Prostate gland (tissue), 2 donors: ENCODE data around the gene FBXL13.

ENCODE experiments used
- POLR2AphosphoS5 ChIP-seq: sonication (generic); formaldehyde crosslinking; IDR thresholded peaks from one replicate; pipeline ENCODE4 v1.6.1; 2017; ENCODE audit warnings: antibody characterized with exemption
- TF ChIP-seq, protein P1 (sequence below), 4 experiments: fragments of 200-600 bp in 2 of 4; fragments of 450-650 bp in 2 of 4; sonication (generic) in 2 of 4; IDR thresholded peaks; 1 replicate in 3 of 4; 2 replicates in 1 of 4; pipeline ENCODE4 v1.5.1; 2016 to 2019; ENCODE audit warnings: antibody characterized with exemption in 4 of 4, mild to moderate bottlenecking in 2 of 4, moderate library complexity in 2 of 4

DNA sequence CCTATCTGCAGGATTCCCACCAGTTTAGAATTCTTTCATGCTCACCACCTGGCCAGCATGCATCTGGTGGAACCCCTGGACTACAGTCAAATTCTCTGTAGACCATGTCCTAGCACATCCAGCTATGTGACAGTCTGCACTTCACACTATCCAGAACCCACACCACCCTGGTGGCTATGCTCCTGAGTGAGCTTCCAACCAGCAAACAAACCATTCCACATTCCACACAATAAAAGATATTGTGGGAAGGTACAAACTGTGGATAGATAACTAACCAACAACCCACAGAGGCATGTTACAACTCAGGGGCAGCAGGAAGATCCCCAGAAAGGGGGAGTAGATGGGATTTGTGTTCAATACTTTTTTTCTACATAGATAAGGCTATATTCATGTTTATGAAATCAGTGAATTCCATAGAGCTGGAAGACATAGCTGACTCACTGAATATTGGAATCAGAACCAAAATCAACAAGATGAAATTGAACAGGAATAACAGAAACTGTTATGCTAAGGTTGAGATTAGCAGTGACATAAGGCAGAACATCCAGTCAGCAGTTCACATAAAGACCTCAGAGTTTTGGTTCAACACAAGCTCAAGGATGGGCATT, 89.3 kb downstream of the FBXL13 start:
- TF ChIP-seq, protein P1, sequence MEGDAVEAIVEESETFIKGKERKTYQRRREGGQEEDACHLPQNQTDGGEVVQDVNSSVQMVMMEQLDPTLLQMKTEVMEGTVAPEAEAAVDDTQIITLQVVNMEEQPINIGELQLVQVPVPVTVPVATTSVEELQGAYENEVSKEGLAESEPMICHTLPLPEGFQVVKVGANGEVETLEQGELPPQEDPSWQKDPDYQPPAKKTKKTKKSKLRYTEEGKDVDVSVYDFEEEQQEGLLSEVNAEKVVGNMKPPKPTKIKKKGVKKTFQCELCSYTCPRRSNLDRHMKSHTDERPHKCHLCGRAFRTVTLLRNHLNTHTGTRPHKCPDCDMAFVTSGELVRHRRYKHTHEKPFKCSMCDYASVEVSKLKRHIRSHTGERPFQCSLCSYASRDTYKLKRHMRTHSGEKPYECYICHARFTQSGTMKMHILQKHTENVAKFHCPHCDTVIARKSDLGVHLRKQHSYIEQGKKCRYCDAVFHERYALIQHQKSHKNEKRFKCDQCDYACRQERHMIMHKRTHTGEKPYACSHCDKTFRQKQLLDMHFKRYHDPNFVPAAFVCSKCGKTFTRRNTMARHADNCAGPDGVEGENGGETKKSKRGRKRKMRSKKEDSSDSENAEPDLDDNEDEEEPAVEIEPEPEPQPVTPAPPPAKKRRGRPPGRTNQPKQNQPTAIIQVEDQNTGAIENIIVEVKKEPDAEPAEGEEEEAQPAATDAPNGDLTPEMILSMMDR (IDR thresholded peaks at IDR 0.05) = no peak
- no peak for TF ChIP-seq POLR2AphosphoS5
